Transverse colon (tissue), 4 donors: ENCODE measurements around the gene CPNE4.

ENCODE experiments used
- CTCF ChIP-seq, 5 experiments: fragments of 200-600 bp in 3 of 5; fragments of 450-650 bp in 2 of 5; sonication (generic) in 3 of 5; IDR thresholded peaks; 1 replicate in 2 of 5; 2 replicates in 3 of 5; pipeline ENCODE4 v1.5.1; 2016 to 2017; ENCODE audit warnings: antibody characterized with exemption in 5 of 5, inconsistent platforms in 3 of 5, mild to moderate bottlenecking in 2 of 5, moderate library complexity in 1 of 5
- POLR2A ChIP-seq: fragments of 450-650 bp; IDR thresholded peaks from one replicate; pipeline ENCODE4 v1.6.1; 2016; ENCODE audit warnings: antibody characterized with exemption, mild to moderate bottlenecking, moderate library complexity
- POLR2AphosphoS5 ChIP-seq, 3 donors: sonication (generic); formaldehyde crosslinking; IDR thresholded peaks; one replicate each; pipeline ENCODE4 v1.6.1; 2016; ENCODE audit warnings: antibody characterized with exemption in 3 of 3

DNA sequence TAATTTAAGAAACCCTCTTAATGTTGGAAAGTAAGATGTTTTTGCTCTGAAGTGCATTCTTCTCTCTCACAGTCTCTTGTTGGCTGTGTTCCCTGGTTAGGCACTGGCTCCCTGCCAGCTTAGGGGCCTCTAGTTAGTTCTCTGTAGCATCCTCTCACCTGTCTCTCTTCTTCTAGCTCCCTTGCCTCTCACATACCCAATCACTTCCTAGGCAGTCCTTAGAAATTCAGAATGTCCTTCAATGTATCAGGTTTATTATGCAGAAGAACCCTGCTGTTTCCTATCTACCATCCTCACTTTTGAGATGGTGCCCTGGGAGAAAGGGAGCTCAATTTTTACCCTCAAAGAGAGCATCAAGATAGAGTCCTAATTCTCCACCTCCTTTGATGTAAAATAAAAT is 36.2 kb upstream of the CPNE4 start:
- no peak for TF ChIP-seq POLR2AphosphoS5 (IDR thresholded peaks at IDR 0.05)
- TF ChIP-seq CTCF (IDR thresholded peaks at IDR 0.05) = no peak
- TF ChIP-seq POLR2A = no peak
